ENCODE data around the gene DENND1A. TPM values are rescaled to one million over a fixed set of nuclear protein-coding genes. Genes with fewer than 3 reads are reported as not detected.

The DENND1A gene
- total RNA-seq, 1 experiment from 2014 or later: 29.7 TPM

DNA sequence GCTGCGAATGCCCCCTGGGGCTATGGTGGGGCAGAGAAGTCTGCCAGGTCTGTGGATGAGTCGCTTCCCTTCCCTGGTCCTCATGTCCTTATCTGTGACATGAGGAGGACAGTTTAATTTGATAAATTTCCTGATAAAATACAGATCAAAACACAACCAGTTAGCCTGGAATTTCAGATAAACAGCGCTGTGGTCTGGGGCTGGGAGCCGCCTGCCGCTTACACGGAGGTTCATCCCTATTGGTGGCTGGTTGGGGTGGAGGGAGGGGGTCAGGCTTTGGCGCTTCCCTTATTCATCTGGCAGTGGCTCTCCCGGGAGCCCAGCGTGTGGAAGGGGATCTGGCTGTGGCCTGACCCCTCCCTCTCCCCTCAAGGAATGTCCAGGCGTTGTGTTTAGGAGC lies 556.0 kb downstream of the DENND1A start:
- H3K9me3 ChIP-seq (ENCODE audit: low read length): no peaks in the 10 kb centered on the region
- ATAC-seq: no peak
- no peaks in the 10 kb centered on the region for H4K20me1 ChIP-seq (ENCODE audit: low read length)
- ChIA-PET POLR2A (ENCODE audit: unreplicated experiment) (no interaction called here), CTCF (no interaction called here)
- no peak overlapping the region for H3K27ac ChIP-seq (ENCODE audit: low read length)
- H3K4me2 ChIP-seq (ENCODE audit: low read length): no peak overlapping the region
- no peaks in the 10 kb centered on the region for H3F3A ChIP-seq (ENCODE audit: low read length, unreplicated experiment)
- no peak overlapping the region for H3K4me3 ChIP-seq (ENCODE audit: low read length)
- H3K9ac ChIP-seq (ENCODE audit: low read length): no peak overlapping the region
- no peaks in the 10 kb centered on the region for H3K79me2 ChIP-seq (ENCODE audit: low read length)
- TF ChIP-seq EZH2phosphoT487 (IDR thresholded peaks at IDR 0.05; ENCODE audit: borderline replicate concordance, low read length) (no peak), EZH2 (IDR thresholded peaks at IDR 0.05; ENCODE audit: low read length, unreplicated experiment) (no peak)
- TF ChIP-seq, protein P1, sequence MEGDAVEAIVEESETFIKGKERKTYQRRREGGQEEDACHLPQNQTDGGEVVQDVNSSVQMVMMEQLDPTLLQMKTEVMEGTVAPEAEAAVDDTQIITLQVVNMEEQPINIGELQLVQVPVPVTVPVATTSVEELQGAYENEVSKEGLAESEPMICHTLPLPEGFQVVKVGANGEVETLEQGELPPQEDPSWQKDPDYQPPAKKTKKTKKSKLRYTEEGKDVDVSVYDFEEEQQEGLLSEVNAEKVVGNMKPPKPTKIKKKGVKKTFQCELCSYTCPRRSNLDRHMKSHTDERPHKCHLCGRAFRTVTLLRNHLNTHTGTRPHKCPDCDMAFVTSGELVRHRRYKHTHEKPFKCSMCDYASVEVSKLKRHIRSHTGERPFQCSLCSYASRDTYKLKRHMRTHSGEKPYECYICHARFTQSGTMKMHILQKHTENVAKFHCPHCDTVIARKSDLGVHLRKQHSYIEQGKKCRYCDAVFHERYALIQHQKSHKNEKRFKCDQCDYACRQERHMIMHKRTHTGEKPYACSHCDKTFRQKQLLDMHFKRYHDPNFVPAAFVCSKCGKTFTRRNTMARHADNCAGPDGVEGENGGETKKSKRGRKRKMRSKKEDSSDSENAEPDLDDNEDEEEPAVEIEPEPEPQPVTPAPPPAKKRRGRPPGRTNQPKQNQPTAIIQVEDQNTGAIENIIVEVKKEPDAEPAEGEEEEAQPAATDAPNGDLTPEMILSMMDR (conservative IDR thresholded peaks at IDR 0.05; ENCODE audit: low read depth, low read length): no peak
- H3K27me3 ChIP-seq (ENCODE audit: low read length): peaks cover 27% of the 10 kb centered on the region
- no peaks in the 10 kb centered on the region for H3K36me3 ChIP-seq (ENCODE audit: low read depth, low read length)
- H2AFZ ChIP-seq (ENCODE audit: low read length): no peak overlapping the region
- intact Hi-C loops (cut with micrococcal nuclease): no loop called here
- no TSS peak for BruUV-seq (replicated peaks)
- no peak for DNase-seq
- no peaks in the 10 kb centered on the region for H3K4me1 ChIP-seq (ENCODE audit: insufficient read depth, low read length)
- no peaks in the 10 kb centered on the region for H3K9me2 ChIP-seq (replicated peaks; ENCODE audit: low read length)

DNA sequence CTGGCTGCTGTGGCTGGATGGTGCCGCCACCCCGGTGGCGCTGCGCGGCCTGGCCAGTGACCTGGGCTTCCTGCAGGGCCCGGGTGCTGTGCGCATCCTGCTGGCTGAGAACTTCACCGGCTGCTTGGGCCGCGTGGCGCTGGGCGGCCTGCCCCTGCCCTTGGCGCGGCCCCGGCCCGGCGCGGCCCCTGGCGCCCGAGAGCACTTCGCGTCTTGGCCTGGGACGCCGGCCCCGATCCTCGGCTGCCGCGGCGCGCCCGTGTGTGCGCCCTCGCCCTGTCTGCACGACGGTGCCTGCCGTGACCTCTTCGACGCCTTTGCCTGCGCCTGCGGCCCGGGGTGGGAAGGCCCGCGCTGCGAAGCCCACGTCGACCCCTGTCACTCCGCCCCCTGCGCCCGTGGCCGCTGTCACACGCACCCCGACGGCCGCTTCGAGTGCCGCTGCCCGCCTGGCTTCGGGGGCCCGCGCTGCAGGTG lies 556.4 kb downstream of the DENND1A start:
- Histone ChIP-seq H3K27me3 (ENCODE audit: low read length) (peaks cover 27% of the 10 kb centered on the region), H3K27ac (ENCODE audit: low read length) (no peak overlapping the region), H3K9me2 (replicated peaks; ENCODE audit: low read length) (no peaks in the 10 kb centered on the region), H4K20me1 (ENCODE audit: low read length) (no peaks in the 10 kb centered on the region), H3K9ac (ENCODE audit: low read length) (no peak overlapping the region), H3K36me3 (ENCODE audit: low read depth, low read length) (no peaks in the 10 kb centered on the region), H3K4me3 (ENCODE audit: low read length) (no peak overlapping the region), H3K4me1 (ENCODE audit: insufficient read depth, low read length) (no peaks in the 10 kb centered on the region), H3F3A (ENCODE audit: low read length, unreplicated experiment) (no peaks in the 10 kb centered on the region), H3K4me2 (ENCODE audit: low read length) (no peak overlapping the region), H3K79me2 (ENCODE audit: low read length) (no peaks in the 10 kb centered on the region), H2AFZ (ENCODE audit: low read length) (no peak overlapping the region), H3K9me3 (ENCODE audit: low read length) (no peaks in the 10 kb centered on the region)
- intact Hi-C loops (cut with micrococcal nuclease): no loop called here
- CTCF ChIA-PET: no interaction called here
- ATAC-seq (peak; percentile 10), DNase-seq (no peak)
- POLR2A ChIA-PET (ENCODE audit: unreplicated experiment): no interaction called here
- BruUV-seq (replicated peaks): no TSS peak
- TF ChIP-seq, protein P1 (conservative IDR thresholded peaks at IDR 0.05; ENCODE audit: low read depth, low read length): no peak
- no peak for TF ChIP-seq EZH2 (IDR thresholded peaks at IDR 0.05; ENCODE audit: low read length, unreplicated experiment)
- no peak for TF ChIP-seq EZH2phosphoT487 (IDR thresholded peaks at IDR 0.05; ENCODE audit: borderline replicate concordance, low read length)

DNA sequence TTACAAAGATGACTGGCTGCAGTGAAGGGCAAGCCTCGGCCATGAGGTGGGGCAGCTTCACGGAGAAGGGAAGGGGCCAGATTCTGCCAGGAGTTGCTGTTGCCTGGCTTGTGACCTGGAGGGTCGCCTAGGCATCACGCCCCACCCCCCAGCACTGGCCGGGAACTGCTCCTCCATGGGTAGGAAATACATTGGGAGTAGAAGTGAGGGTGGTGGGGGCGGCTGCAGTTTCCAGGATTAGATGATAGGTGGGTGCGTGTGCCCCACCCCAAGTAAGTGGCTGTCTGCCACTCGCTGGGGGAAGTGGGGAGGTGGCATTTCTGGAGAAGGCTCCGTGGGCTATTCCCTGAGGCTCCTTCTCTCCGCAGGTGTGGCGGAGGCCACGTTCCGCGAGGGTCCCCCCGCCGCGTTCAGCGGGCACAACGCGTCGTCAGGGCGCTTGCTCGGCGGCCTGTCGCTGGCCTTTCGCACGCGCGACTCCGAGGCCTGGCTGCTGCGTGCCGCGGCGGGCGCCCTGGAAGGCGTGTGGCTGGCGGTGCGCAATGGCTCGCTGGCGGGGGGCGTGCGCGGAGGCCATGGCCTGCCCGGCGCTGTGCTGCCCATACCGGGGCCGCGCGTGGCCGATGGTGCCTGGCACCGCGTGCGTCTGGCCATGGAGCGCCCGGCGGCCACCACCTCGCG lies 557.0 kb downstream of the DENND1A start:
- Histone ChIP-seq H2AFZ (ENCODE audit: low read length) (no peak overlapping the region), H3K27ac (ENCODE audit: low read length) (no peak overlapping the region), H4K20me1 (ENCODE audit: low read length) (no peaks in the 10 kb centered on the region), H3K36me3 (ENCODE audit: low read depth, low read length) (no peaks in the 10 kb centered on the region), H3K27me3 (ENCODE audit: low read length) (peaks cover 27% of the 10 kb centered on the region), H3K4me2 (ENCODE audit: low read length) (no peak overlapping the region), H3K9me3 (ENCODE audit: low read length) (no peaks in the 10 kb centered on the region), H3K79me2 (ENCODE audit: low read length) (no peaks in the 10 kb centered on the region), H3K9me2 (replicated peaks; ENCODE audit: low read length) (no peaks in the 10 kb centered on the region), H3F3A (ENCODE audit: low read length, unreplicated experiment) (no peaks in the 10 kb centered on the region), H3K9ac (ENCODE audit: low read length) (no peak overlapping the region), H3K4me3 (ENCODE audit: low read length) (no peak overlapping the region), H3K4me1 (ENCODE audit: insufficient read depth, low read length) (no peaks in the 10 kb centered on the region)
- ChIA-PET CTCF (no interaction called here), POLR2A (ENCODE audit: unreplicated experiment) (no interaction called here)
- DNase-seq: no peak
- no TSS peak for BruUV-seq (replicated peaks)
- ATAC-seq: no peak
- intact Hi-C loops (cut with micrococcal nuclease): no loop called here
- TF ChIP-seq EZH2 (IDR thresholded peaks at IDR 0.05; ENCODE audit: low read length, unreplicated experiment): no peak
- TF ChIP-seq, protein P1 (conservative IDR thresholded peaks at IDR 0.05; ENCODE audit: low read depth, low read length): no peak
- no peak for TF ChIP-seq EZH2phosphoT487 (IDR thresholded peaks at IDR 0.05; ENCODE audit: borderline replicate concordance, low read length)

All from PC-3 (cell line).